GM19238 (cell line): ENCODE measurements around the gene NRG2.

Experiments
- DNase-seq: peaks from one replicate; pipeline ENCODE4 v3.0.0; 2011; ENCODE audit warnings: low spot score; ENCODE audit not compliant: insufficient read length

NRG2 gene

DNA sequence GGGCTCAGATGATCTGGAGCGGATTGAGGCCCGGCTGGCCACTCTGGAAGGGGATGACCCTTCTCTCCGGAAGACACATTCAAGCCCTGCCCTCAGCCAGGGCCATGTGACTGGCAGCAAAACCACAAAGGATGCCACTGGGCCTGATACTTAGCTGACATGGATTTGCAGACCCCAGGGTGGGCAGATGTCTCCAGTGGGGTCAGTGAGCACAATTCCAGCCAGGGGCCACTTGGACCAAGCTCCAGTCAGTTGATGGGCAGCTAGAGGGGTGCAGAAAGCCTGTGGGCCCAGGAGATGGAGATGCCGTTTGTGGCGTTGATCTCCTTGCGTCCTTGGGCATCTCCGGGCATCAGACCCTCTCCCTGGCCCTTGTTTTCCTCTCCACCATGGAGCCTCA lies 200.8 kb downstream of the NRG2 start:
- DNase-seq, result no peak

DNA sequence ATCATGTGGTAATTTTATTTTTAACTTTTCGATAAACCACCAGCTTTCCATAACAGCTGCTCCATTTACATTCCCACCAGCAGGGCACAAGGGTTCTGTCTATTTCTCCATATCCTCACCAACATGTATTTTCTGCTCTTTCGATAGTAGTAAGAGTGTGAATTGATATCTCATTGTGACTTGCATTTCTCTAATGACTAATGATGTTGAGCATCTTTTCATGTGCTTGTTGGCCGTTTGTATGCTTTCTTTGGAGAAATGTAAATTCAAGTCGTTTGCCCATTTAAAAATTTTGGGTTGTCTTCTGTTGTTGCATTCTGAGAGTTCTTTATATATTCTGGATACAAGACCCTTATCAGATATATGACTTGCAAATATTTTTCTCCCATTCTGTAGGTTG lies 201.6 kb downstream of the NRG2 start:
- no peak for DNase-seq

GRCh38 chr5:139839918-139840317 lies 203.2 kb downstream of the NRG2 start:
- no peak for DNase-seq

GRCh38 chr5:139839232-139839815 lies 203.8 kb downstream of the NRG2 start:
- no peak for DNase-seq

DNA sequence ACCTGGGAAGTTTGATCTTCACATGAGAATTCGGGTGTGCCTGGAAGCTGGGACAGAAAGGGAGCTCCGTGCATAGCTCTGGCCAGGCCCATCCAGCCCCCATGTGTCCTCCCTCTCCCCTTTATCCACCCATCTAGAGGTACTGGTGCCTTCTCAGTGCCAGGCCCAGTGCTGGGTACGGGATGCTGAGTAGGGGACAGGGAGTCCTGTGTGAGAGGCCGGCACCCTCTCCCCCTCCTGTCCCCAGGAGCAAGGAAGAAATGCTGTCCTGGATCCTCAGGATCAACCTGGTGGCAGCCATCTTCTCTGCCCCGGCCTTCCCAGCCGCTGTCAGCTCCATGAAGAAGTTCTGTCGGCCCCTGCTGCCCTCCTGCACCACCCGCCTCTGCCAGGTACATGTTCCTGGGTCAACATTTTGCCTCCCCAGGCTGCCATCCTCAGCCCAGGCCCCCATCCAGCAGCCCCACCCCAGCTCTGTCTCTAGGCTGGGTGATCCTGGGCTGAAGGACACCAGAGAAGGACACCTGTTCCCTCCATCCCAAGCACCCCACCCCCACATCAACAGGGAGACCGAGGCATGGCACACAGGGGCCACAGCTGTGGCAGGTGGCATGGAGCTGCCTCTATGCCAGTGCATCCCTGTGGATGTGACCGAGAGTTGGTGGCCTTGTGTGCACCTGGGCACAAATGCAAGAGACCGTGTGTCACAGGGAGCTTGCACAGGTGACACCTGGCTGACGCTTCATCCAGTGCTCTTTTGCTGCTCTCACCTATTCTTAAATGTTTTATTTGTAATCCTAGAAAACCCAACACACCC lies 204.5 kb downstream of the NRG2 start:
- no peak for DNase-seq

- DNase-seq, result no peak
These were observed 205.3 kb downstream of the NRG2 start for GRCh38 chr5:139837711-139838380.

DNA sequence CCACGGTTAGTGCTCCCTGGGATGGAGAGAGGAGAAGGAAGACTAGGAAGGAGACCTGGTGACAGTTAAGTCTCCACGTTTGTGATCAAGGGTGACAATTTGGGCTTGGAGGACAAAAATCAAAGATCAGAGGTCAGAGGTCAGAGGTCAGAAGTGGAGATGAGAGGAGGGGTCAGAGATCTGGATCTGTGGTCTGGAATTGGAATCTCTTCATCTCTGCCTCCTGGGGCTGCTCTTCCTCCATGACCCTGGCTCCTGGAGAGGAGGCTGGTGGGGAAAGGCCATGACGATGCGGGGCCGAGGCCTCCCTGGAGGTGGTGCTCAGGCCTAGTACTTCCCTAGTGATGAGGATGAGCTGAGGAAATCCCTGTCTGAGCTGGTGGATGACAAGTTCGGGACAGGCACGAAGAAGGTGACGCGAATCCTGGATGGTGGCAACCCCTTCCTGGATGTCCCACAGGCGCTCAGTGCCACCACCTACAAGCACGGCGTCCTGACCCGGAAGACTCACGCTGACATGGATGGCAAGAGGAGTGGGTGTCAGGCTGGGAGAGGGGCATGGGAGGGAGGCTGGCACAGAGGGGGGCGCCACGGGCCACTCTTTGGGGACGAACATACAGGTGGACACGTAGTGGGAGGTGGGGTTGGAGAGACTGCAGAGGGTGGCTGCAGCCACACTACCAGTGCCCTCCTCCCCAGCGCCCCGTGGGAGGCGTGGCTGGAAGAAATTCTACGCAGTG lies 206.5 kb downstream of the NRG2 start:
- no peak for DNase-seq

DNA sequence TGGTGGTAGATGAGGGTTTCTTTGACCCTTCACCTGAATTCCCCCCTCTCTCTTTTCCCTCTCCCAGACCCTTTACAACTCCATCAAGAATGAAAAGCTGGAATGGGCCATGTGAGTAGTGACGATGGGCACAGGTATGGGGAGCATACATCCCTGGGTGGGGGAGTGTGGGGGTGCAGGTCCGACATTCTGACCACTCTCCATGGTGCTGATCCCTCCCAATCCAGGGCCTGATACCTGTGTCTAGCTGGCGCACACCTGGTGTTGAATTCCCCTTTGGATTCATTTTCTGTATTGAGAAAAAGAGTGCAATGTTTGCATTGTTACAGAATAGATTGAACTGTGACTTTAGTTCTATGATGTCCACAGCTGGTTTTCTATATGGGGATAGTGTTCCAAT lies 207.4 kb downstream of the NRG2 start:
- no peak for DNase-seq

GRCh38 chr5:139833525-139833924 lies 209.6 kb downstream of the NRG2 start:
- no peak for DNase-seq

- no peak for DNase-seq
These were observed 211.5 kb downstream of the NRG2 start for GRCh38 chr5:139831624-139832023.

GRCh38 chr5:139829471-139829870 lies 213.6 kb downstream of the NRG2 start:
- DNase-seq, result no peak

GRCh38 chr5:139828207-139828895 lies 214.7 kb downstream of the NRG2 start:
- DNase-seq, result no peak

DNA sequence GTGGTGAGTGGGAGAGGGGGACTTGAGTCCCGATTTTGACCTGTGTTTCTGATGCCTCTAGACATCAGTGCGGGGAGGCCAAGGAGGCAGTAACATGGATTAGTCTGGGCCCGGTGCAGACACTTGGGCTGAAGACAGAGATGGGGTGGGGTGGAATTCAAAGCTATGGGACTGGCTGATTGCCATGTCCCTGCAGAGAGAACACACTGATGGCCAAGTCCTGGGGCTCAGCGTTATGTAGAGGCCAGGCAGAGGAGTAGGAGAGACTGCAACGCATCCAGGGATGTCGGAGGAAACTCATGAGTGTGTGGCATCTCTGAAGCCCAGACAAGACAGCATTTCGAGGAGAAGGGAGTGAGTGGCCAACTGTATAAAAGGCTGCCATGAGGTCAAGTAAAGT lies 217.4 kb downstream of the NRG2 start:
- DNase-seq, result no peak

- DNase-seq, result no peak
These were observed 219.2 kb downstream of the NRG2 start for GRCh38 chr5:139823757-139824355.

DNA sequence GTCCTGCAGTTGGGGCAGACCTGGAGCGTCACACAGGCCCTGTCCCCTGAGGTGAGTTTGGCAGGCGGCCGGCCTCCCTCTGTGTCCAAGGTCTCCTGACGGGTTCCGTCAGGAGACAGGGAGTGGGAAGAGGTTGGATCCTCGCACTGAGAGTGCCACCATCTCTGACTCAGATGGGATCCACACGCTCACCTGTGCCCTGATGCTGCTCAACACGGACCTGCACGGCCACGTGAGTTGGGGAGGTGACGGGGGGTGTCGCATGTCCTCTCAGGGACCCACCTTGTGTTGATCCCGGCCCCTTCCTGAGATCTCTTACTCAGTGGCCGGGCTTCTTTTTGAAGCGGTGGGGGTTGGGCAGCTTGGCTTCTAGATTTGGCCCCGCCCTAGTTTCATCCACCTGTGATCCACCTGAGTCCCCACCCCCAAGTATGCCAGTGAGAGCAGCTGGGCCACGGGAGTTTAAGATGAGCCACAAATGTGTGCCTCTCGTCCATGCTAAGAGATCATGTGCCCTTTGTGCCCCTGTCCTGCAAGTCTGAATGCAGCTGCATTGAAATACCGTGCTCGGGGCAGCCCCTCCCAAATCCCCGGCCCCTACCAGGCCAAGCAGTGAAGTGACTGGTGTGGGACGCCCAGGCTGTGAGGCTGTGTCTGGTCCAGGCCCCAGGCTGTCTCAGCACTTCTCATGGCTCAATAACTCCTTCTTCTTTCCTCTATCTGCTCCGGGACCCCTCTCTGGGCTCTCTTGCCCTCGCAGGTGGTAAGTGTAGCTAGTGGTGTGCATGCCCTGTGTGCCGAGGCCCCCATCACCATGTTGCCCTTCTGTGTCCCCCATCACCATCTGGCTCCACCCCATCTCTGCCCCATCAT lies 220.3 kb downstream of the NRG2 start:
- DNase-seq, result no peak

DNA sequence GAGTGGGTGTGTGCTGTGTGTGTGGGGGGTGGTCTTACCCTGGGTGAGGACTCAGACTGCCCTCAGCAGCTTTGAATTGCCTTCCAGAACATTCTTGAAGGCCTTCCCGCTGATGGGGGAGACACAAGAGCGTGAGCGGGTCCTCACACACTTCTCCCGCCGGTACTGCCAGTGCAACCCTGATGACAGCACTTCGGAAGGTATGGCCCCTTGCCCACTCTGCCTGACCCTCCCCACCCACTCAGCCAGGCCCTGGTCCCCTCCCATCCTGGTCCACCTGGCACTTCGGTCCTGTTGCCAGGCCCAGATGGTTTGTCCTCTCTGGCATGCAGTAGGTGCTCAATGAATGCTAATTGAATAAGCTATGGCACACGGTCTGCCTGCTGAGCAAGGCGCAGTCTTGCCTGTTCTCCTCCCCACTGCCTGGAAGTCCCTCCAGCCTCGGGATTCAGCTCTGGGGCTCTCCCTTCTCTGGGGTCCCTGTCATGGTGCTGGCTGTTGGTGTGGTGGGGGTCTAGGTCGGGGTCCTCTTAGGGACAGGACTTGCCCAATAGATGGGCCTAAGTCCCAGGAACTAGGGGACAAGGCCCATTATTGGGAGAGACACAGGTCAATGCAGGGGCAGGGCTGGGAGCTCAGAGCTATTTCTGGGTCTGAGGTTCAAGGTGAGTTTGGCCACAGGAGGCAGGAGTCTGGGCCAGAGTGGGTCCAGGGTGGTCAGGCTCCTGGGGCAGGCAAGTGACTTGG lies 221.1 kb downstream of the NRG2 start:
- no peak for DNase-seq

DNA sequence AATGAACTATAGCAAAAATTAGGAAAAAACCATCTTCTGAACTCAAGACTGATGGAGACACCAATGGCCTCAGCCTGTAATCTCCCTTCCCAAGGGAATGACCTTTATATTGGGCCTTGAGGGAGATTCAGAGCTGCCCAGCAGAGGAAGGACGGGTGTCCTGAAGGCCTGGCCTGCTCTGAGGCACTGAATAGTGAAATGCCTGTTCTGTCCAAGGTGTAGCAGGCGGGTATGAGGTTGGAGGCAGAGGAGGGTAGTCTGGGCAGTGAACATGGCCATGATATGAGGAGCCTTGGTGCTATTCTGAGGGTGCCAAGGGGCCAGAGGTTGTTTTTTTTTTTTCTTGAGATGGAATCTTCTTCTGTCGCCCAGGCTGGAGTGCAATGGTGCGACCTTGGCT lies 222.5 kb downstream of the NRG2 start:
- DNase-seq, result no peak

- DNase-seq, result no peak
These were observed 223.0 kb downstream of the NRG2 start for GRCh38 chr5:139820130-139820529.

- no peak for DNase-seq
These were observed 225.1 kb downstream of the NRG2 start for GRCh38 chr5:139817970-139818369.
